Stimulated activated CD8-positive, alpha-beta memory T cell treated with anti-CD3 and anti-CD28 coated beads, Interleukin-15, amount 100 ng/mL, for 4 hours (primary cell): Measurements from ENCODE around the gene TMEM45A.
"Not testable (repeated sequence)": the region's sequence is repeated elsewhere in the genome, so short reads cannot be mapped to it uniquely, and the experiment has no call there.

Experiments used
- DNase-seq, 2 donors: peaks; one replicate each; pipeline ENCODE4 v3.0.0-alpha.2; 2020; ENCODE audit warnings: low read depth in 2 of 2

Gene TMEM45A

DNA sequence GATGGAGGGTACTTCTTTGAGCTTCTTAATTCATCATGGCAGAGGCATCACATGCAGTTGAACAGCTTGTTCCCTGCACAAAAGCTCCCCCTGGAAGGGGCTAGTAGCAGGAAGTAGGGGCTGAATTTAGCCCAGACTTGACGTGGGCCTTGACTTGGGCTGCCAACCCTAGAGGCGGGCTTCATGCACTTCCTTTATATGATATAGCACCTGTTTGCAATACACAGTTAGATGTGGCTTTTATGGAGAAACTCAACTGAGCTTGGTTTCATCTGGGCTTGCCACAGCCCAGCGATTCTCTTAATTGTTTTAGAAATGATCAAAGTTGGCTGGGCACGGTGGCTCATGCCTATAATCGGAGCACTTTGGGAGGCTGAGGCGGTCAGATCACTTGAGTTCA, 83.3 kb downstream of the TMEM45A start:
- DNase-seq = no peak

DNA sequence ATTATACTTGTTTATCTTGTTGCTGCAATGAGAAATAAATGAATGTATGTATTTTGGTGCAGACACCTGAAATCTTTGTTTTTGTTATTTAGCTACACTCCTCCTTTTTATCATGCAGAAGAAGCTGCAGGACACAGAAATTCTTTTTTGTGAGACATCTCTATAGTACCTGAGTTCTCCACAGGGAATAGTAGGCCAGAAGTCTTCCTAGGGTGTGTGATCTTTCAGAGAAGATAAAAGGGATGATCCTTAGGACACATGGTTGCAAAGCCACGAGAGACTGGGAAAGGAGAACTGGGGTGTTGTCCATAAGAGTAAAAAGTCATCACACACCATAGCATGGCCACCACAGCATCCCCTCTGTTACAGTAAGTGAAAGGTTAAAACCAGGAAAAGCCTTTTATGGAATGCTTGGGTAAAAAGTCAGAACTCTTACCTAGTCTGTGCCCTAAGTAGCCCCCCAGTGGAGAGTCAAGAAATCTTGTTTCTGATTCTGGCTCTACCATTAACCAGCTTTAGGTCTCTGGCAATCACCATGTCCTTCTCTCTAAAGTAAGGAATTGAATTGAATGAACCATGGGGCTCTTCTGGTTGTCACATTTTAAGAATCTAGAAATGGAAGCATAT, 85.1 kb downstream of the TMEM45A start:
- DNase-seq = no peak

DNA sequence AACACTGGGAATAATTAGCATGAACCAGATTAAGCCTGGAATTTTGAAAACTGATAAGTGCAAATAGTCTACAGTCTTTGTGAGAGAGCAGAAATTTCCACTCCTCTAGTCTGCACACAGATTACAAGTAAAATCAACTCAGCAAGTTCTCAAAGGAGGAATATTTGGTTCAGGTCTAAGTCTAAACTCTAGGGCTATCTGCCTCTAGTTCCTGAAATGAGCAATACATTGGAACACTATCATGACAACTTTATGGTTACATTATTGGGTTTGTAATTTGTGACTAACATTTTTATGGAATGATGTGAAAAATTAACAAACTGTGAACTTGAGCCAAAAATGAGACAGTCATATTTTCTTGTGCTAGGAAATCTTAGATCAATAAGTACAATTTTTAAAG, 86.2 kb downstream of the TMEM45A start:
- DNase-seq = no peak

DNA sequence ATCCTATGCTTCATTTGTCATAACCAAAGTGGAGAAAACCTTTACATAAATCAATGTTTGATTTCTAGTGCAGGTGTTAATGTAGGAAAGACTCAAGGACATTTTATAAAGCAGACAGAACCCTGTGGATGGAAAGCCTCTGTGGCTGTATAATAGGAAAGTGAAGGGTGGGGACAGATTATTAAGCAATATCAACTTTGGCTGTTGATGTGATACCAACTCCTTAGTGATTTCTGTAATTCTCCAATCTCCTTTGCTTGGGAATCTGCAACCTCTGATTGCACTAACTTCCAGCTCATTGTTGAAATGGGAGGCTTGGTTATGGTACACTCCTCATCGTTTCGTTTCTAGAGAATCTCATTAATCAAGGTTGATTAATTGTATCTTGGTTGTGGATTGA, 87.7 kb downstream of the TMEM45A start:
- no peak for DNase-seq

DNA sequence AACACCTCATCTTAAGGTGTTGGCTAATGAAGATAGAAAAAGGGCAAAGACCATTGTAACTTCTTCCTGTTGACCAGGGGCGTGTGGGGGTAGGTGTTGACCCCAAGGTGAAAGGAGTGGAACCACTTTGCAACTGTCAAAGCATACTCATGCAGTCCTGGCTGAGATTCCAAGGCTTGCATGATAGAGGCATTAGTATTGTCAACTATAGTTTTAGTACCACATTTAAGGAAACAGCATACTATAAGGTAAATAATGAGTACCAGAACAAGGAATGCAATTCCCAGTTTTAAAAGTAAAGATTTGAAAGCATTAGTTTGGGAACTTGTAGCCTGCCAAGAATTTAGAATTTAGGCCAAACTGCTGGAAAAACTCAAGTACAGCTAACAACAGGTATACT, 89.2 kb downstream of the TMEM45A start:
- no peak for DNase-seq

DNA sequence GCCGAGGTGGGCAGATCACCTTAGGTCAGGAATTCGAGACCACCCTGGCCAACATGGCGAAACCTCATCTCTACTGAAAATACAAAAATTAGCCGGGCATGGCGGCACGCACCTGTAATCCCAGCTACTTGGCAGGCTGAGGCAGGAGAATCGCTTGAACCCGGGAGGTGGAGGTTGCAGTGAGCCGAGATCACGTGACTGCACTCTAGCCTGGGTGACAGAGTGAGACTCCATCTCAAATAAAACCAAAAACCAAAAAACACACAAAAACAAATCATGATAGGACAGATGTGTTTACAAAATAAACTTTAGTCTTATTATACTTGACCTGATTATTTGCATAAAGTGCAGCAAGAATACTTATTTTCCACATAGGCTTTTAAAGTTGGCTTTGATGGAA, 89.7 kb downstream of the TMEM45A start:
- not testable (repeated sequence) for DNase-seq

DNA sequence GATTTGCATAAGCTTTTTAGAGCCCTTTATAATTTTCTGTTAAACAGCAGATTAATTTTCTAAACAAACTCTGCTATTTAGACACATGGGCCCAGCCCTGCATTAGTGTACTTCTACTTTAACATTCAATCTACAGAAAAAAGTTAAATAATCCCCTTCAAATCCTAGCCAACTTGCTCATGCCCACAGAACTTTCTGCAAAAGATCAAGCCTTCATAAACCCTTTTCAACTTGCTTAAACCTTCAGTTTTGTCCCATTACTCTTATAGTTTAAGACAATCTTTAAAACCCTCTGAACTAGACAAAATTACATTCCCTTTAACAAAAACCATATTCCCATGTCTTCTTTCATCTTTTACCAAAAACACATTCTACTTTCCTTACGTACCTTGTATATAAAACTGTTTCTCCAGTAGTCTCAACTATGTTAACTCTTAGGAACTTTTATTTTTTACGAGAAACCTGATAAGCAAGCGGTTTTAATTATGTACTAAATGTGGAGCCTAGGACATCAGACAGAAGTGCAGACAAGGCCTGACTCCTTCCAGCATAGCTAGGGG, 91.8 kb downstream of the TMEM45A start:
- DNase-seq = no peak

DNA sequence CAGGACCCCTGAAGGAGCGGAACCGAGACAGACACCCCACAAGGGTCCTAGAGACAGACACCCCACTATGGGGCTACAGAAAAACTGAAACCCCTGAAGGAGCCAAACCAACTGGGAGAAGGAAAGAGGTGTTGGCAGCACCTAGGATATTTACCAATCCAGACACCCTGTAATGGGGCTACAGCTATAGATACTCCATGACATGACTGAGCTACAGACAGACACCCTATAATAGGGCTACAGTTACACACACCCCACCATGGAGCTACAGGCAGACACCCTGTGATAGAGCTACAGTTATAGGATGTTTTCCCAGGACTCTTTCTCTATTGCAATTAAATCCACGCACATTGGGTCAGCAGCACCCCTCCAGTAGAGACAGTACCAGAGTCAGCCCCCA, 94.4 kb downstream of the TMEM45A start:
- DNase-seq = no peak

DNA sequence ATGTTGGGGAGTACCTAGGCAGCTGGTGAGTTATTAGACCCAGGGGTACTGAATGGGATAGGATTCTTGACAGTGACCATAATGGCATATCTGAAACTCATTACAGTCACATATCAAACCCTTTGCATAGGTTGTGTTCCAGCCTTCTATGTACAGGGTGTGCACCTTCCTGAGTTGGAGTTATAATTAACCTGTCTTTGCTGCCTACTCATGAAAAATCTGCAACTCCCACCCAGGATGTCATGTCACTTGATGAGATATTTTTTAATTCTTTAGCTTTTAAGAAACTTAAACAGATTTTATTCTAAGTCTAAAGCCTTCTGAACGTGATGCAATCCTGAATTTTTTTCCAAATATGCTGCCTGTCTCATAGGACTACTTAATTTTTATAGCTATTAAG, 95.8 kb downstream of the TMEM45A start:
- DNase-seq = no peak

DNA sequence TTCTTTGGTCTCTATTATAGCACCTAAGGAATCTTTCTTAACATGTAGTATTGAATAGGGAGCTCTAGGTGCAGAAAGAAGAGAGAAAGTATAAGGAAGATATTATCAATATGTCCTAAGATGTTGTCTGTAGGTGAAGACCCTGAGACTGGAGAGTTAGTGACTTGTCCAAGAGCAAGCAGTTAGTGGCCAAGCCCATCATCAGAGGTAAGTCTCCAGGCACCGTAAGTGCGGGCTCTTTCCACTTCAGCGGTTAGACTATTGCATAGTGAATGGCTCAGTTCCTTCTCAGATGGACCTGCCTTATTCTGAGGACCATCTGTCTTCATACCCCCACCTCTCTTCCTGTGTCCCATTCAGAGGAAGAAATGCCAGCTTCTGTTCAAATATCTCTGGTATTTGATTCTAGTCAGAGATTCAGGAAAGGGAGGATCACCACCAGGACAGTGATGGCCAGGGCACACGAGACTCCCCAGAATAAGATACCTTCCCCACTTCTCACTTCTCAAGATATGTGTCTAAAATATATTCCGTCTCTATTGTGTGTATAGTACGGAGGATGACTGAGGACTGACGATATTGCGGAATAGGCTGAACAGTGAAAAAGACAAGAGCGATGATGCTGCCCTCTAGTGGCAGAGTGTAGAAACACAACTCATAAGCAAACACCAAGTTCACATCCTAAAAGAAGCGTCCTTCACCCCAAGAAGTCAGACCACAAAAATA, 97.9 kb downstream of the TMEM45A start:
- peak in 1 of 2 donors; percentile 22 for DNase-seq

DNA sequence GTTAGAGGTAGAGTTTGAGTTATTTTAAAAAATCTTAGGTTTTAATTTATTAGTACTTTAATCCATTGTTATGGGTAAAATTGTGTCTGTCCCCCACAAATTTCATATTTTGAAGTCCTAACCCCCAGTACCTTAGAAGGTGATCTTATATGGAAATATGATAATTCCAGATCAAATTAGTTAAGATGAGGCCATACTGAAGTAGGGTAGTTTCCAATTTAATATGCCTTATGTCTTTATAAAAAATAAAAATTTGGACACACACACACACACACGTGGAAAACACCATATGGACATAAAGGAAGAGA, 98.4 kb downstream of the TMEM45A start:
- no peak for DNase-seq

DNA sequence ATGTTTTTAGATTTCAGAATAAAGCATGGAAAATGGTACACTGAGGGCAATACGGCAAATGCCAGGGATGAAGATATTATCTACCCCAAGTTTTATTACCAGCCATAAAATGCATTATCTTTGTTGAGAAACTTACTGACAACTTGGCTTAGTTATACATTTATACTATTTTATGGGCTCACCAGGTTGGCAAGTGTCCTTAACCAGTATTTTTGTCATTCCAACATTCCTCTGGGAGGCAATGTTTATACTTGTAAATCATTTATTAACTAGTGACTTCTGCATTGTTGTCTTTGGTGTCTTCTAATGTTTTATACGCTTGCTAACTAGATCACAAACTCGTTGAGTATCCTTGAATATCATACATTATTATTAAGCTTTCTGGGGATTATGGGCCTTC, 99.0 kb downstream of the TMEM45A start:
- no peak for DNase-seq

DNA sequence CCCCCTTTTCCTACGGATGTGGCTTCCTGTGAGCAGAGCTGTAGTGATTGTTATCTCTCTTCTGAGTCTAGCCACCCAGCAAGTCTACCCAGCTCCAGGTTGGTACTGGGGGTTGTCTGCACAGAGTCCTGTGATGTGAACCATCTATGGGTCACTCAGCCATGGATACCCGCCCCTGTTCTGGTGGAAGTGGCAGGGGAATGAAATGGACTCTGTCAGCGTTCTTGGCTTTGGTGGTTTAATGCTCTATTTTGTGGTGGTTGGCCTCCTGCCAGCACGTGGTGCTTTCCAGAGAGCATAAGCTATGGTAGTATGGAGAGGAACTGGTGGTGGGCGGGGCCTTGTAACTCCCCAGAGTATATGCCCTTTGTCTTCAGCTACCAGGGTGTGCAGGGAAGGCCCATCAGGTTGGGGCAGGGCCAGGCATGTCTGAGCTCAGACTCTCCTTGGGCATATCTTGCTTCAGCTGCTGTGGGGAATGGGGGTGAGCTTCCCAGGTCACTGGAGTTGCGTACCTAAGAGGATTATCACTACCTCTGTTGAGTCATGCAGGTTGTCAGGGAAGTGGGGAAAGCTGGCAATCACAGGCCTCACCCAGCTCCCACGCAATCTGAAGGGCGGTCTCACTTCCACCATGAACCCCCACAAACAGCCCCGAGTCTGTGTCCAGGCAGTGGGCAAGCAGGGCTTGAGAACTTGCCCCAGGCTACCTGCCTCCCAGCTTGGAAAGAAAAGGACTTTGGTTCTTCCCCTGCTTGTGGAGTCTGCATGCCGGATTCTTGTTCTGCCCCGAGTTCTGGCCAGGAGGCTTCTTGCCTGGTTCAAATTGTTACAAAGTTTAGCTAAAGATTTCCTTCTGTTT, 108.0 kb downstream of the TMEM45A start:
- DNase-seq = no peak

DNA sequence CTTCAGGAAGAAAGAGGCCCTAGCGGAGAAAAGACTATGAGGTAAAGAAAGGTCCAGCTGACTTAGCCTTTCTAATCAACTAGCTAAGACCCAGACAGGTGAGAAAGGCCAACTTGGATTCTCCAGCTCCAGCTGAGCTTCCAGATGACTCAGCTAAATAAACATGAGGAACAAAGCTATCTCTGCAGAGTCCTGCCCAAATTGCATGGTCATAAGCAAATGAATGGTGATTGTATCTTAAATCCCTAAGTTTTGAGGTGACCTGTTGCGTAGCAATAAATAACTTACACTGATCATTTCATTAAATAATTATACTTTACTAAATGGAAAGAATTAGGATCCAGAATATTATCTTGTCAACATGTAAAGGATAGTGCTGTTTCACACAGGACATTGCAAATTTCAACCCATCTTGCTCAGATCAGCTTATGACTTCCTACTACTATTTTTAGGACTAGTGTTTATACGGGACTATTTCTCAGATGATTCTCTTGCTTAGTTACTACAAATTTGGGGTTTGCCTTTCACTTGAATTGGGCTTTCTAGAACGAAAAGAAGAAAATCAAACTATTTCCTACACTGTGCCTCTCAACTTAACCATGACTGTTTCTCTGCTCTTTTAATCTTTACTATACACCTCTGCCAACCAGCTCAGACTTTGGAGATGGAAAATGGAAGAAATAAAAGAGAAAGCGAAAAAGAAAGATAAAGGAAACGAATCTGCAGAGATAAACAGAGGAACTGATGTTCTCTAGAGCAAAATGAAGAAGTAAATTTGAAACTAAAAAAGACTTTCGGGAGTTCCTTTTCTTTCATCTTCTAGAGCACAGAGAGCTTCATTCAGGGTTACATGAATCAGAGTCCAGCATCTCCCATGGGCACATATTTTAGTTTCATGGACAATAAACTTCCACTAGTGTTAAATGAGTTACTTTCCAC, 110.4 kb downstream of the TMEM45A start:
- no peak for DNase-seq

DNA sequence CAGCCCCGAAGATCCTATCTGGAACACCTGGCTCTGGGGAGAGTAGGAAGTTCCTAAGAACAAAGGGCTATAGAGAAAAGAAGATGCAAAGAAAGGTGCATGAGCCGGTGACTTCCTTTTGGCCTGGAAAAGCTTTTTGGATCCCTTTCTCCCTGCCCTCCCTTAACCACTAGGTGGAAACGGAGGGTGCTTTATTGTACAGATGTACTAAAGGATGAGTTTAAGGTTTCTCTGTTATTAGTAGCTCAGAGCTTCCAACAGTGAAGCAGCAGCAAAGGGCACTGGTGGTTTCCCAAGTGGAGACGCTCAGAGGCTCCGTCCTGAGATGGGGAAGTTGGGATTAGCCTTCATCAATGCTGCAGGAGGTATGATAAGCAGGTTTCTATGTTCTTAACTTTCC, 111.0 kb downstream of the TMEM45A start:
- DNase-seq = no peak

DNA sequence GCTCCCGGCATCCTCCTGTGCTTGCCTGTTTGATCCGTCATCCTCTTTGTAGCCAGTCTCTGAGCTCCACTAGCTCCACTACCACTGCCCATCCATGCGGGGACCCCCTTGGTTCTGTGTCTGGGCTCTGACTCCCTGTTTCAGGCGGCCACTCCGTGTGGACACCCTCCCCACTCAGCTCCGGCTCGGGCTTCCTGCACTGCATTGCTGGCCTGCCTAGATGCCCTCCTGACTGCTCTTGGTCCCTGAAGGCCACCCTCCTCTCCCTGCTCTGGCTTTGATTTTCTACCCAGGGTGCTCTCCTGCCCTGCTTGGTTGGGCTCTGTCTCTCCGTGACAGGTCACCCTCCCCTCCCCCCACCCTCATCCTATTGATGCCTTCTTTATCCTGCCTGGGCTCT, 112.9 kb downstream of the TMEM45A start:
- no peak for DNase-seq

DNA sequence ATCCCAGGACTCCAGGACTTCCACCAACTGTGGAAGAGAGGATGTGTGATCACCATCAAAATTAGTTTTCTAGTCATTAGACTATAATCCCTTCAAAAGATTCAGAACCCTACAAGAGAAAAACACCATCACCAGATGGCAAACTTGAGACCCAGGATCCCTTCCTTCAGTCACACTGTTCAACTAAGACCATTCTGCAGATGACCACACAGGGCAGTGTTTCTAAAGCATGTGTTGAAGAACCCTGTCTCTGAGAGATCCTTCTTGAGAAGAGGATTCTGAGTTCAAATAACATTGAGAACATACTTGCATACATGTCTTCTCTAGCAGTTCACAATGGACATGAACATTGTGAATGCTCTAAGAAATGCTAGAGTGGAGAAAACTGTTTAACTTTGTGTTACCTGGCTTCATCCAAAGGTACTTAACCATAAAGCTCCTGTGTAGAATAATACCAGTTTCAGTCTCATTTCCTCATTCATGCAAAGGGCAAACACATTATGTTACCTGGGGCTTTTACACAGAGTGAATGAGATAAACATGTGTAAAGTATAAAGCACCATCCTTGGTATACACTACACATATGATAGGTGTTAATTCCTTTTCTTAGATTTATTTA, 114.6 kb downstream of the TMEM45A start:
- DNase-seq = no peak

DNA sequence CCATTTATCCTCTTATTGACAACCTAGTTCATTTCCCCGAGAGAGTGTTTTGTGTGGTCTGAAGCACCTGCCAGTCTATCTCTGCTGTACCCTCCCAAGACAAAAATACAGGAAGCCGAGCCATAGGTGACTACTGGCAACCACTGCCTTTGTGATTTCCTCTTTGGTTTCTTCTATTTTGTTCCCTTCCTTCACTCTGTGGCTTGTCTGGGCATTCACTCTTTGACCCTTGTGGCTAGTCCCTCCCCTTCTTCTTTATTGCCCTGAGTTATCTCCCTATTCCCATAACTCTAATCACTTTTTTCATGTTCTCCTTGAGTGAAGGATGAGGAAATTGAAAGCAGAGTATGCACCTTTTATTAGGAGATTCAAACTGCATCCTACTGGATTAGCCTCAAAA, 116.9 kb downstream of the TMEM45A start, which contains the start of gene ADGRG7:
ADGRG7 (plus strand) TSS at position 297 of the 400 bp plus-strand sequence. CDS start 256 bp downstream, outside the sequence.
- no peak for DNase-seq

DNA sequence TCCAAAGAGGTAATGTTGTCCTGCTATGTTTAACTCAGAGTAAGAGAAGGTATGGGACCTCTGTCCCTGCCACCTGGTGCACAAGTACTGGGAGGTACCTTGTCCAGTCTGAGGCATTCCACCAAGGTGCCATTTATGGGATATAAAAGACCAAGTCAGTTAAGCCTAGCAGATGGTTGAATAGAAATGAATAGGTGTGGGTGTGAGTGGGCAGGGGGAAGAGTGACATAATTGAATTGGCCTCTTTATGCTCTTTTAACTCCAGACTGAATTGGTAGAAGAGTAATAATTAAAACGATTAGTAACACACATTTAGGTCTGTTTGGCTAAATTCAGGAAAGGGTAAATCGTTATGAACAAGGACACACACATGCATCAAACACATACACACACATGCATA, 117.5 kb downstream of the TMEM45A start:
- no peak for DNase-seq

DNA sequence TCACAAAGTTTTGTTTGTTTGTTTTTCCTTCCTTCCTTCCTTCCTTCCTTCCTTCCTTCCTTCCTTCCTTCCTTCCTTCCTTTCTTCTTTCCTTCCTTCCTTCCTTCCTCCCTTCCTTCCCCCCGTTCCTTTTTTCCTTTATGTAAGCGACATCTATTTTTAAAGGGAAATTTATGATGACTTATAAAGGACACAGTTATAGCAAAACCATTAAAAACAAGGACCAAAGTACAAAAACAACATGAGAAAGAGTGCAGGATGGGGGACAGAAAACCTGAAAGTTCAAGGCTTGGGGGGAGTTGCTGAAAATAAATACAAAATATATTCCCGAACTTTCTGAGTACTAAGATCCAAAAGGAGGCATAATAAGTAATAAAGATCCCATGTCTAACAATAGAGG, 118.8 kb downstream of the TMEM45A start:
- no peak for DNase-seq
